ENCODE data around the gene LDLRAD2. TPM values are rescaled to one million over a fixed set of nuclear protein-coding genes. Genes with fewer than 3 reads are reported as not detected.

LDLRAD2 gene
- total RNA-seq, 4 donors from 2014 or later = not detected

DNA sequence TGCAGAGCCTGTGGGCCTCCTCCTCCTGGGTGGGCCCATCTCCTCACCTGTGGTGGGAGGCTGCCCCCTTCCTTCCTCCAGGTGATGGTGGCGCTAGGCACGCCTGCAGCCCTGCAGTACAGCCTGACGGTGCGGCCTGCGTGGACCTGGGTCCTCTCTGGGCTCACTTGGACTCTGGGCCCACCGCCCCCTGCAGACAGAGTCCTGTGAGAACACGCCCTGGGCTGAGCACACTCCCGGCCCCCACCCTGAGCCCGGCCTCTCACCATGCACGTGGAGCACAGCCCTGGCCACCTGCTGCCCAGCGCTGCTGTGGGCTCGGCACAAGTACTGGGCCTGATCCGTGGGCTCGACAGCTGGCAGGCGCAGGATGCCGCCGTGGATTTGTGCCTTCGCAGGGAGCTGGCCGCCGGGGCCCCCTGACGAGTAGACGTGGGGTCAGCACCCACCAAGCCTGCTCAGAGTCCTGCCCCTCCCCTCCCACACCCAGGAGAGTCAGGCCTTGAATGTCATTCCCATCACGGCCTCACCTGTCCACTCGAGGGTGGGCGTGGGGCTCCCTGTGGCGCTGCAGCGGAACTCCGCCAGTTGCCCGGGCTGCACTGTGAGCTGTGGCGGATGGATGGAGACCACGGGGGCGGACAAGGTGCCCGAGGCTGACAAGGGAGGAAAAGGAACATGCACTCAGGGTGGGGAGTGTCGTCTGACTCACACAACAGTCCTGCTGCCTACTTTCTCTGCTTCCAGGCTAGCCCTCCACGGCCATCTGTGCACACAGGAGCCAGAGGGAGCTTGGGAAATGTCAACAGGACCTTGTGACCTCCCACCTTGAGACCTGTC is 43.4 kb downstream of the LDLRAD2 start:
- no peaks in the 10 kb centered on the region for H3K27me3 ChIP-seq
- intact Hi-C loops (cut with DNase I; ENCODE audit: low total_unique reads) (no loop called here), in situ Hi-C loops (cut with MboI; ENCODE audit: low sequenced_read_pairs in 4 of 4) (loop anchor here in 2 of 4 donors (25.0 kb wide), 1 partner anchor 107 kb away; no protein-coding TSS in a partner anchor)
- no peaks in the 10 kb centered on the region for H3K4me1 ChIP-seq
- DNase-seq (no peak), ATAC-seq (no peak)
- H3K27ac ChIP-seq = no peak overlapping the region
- H3K4me3 ChIP-seq = no peak overlapping the region
- no peak for TF ChIP-seq POLR2A (IDR thresholded peaks at IDR 0.05)
- TF ChIP-seq, protein P1, sequence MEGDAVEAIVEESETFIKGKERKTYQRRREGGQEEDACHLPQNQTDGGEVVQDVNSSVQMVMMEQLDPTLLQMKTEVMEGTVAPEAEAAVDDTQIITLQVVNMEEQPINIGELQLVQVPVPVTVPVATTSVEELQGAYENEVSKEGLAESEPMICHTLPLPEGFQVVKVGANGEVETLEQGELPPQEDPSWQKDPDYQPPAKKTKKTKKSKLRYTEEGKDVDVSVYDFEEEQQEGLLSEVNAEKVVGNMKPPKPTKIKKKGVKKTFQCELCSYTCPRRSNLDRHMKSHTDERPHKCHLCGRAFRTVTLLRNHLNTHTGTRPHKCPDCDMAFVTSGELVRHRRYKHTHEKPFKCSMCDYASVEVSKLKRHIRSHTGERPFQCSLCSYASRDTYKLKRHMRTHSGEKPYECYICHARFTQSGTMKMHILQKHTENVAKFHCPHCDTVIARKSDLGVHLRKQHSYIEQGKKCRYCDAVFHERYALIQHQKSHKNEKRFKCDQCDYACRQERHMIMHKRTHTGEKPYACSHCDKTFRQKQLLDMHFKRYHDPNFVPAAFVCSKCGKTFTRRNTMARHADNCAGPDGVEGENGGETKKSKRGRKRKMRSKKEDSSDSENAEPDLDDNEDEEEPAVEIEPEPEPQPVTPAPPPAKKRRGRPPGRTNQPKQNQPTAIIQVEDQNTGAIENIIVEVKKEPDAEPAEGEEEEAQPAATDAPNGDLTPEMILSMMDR (IDR thresholded peaks at IDR 0.05 in 4 of 5, conservative IDR thresholded peaks at IDR 0.05 in 1 of 5) = no peak
- no peaks in the 10 kb centered on the region for H3K9me3 ChIP-seq
- H3K36me3 ChIP-seq = peaks cover 0 to 91% of the 10 kb centered on the region in 2 donors

DNA sequence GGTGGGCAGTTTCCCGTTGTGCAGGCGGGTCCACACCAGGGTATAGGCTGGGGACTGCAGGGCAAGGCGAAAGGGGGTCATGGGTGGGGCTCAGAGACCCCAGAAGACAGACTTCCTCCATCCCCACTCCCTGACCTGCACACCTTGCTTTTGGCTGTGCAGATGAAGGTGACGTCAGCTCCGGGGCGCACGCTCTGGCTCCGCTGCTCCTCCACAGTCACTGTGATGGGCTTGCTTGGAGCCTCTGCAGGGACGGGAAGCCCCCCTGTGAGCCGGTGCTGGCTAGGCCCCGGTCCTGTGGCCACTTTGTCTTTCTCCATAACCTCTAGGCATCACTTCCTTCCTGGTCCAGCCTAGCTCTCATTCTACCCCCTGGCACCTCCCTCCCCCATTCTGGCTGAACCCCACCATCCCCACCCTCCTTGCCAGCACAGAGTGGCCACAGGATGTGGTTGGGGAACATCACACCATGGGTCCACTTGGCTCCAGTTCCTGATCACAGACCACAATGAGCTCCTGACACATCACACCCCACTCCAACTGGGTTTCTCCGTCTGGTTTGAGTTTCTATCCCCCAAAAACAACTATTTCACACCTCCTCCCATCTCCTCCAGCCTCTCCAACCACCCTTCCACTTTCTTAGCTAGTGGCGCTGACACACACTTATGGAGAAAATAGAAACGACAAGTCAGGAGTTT is 45.2 kb downstream of the LDLRAD2 start:
- ATAC-seq = no peak
- in situ Hi-C loops (cut with MboI; ENCODE audit: low sequenced_read_pairs in 4 of 4) = loop anchor here in 2 of 4 donors (25.0 kb wide), 1 partner anchor 105 kb away; no protein-coding TSS in a partner anchor
- H3K27ac ChIP-seq = no peak overlapping the region

DNA sequence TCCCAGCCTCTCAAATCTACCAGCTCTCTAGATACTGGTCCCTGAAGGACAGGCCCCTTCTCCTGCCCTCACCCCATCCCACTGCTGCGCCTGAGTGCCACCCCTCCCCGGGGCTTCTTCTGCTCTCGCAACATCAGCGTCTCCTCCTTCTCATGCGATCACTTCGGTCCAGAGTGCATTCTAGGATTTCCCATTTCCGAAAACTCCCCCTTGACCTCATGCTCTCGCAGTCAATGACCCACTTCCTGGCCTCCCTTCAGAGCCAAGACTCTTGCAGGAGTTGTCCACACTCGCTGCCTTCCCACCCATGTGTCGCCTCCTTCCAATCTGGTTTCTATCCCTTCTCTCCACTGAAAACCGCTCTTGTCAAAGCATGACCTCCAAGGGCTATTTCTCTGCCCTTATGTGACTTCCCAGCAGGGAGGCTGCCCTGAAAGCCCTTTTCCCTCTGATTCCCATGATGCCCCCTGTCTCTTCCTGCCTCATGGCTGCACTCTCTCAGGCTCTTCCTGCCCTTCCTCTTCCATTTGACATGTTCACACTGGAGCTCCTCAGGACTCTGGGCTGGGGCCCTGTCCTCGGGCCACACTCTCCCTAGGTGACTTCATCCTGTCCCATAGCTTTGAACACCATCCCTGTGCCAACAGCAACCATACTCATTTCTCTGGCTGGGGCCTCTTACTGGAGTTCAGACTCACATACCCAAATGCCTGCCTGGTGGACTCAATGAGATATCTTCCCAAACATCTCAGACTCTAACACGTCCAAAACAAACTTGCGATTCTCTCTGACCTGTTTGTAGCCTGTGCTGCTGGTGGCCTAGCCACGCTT is 46.0 kb downstream of the LDLRAD2 start:
- DNase-seq = no peak
- H3K27me3 ChIP-seq = no peaks in the 10 kb centered on the region
- H3K4me1 ChIP-seq = no peaks in the 10 kb centered on the region
- peaks cover 0 to 83% of the 10 kb centered on the region in 2 donors for H3K36me3 ChIP-seq
- H3K9me3 ChIP-seq = no peaks in the 10 kb centered on the region
- no peak overlapping the region for H3K27ac ChIP-seq
- no peak overlapping the region for H3K4me3 ChIP-seq
- no peak for ATAC-seq
- TF ChIP-seq POLR2A (IDR thresholded peaks at IDR 0.05) = no peak
- TF ChIP-seq, protein P1 (IDR thresholded peaks at IDR 0.05 in 4 of 5, conservative IDR thresholded peaks at IDR 0.05 in 1 of 5) = no peak
- in situ Hi-C loops (cut with MboI; ENCODE audit: low sequenced_read_pairs in 4 of 4) = loop anchor here in 2 of 4 donors (25.0 kb wide), 1 partner anchor 104 kb away; no protein-coding TSS in a partner anchor
- intact Hi-C loops (cut with DNase I; ENCODE audit: low total_unique reads) = no loop called here

More for the DNA sequence above, 45.2 kb downstream of the LDLRAD2 start:
- TF ChIP-seq, protein P1 (IDR thresholded peaks at IDR 0.05 in 4 of 5, conservative IDR thresholded peaks at IDR 0.05 in 1 of 5) = no peak
- no peak for TF ChIP-seq POLR2A (IDR thresholded peaks at IDR 0.05)
- Histone ChIP-seq H3K27me3 (no peaks in the 10 kb centered on the region), H3K4me1 (no peaks in the 10 kb centered on the region), H3K4me3 (no peak overlapping the region), H3K9me3 (no peaks in the 10 kb centered on the region), H3K36me3 (peaks cover 0 to 91% of the 10 kb centered on the region in 2 donors)
- no peak for DNase-seq
- intact Hi-C loops (cut with DNase I; ENCODE audit: low total_unique reads) = no loop called here

DNA sequence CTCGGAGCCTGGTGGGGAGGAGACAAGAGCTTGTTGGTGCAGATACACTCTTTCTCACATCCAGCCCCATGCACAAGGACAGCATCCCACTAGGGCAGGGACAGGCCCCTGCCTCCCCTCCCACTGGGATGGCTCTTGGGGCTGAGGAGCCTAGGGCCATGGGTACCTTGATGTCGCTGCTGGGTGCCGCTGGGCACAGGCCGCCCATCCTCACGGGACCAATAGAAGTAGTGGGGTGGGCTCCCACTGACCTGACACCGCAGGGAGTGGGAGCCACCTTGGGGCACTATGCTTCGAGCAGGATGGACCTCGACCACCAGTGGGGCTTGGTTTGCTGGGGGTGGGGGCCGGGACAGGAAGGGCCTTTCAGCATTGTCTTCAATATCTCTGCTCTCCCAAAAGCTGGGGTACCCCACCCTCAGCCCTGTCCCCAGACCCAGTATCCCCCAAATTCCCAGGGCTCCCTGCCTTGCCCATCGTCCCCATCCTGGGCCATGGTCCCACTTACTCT is 47.7 kb downstream of the LDLRAD2 start:
- H3K4me3 ChIP-seq = no peak overlapping the region
- peaks cover 0 to 77% of the 10 kb centered on the region in 2 donors for H3K36me3 ChIP-seq
- no peak for ATAC-seq
- H3K27me3 ChIP-seq = no peaks in the 10 kb centered on the region
- TF ChIP-seq, protein P1 (IDR thresholded peaks at IDR 0.05 in 4 of 5, conservative IDR thresholded peaks at IDR 0.05 in 1 of 5) = no peak
- TF ChIP-seq POLR2A (IDR thresholded peaks at IDR 0.05) = no peak
- DNase-seq = no peak
- intact Hi-C loops (cut with DNase I; ENCODE audit: low total_unique reads) = no loop called here
- no peaks in the 10 kb centered on the region for H3K4me1 ChIP-seq
- no peak overlapping the region for H3K27ac ChIP-seq
- no peaks in the 10 kb centered on the region for H3K9me3 ChIP-seq
- in situ Hi-C loops (cut with MboI; ENCODE audit: low sequenced_read_pairs in 4 of 4) = loop anchor here in 3 of 4 donors (10.0 to 25.0 kb wide), 2 partner anchors 103 to 105 kb away; no protein-coding TSS in a partner anchor

All from gastrocnemius medialis (tissue), 4 donors.